Esophagus squamous epithelium (tissue), 4 donors: ENCODE results near the gene POR.

Source experiments
- CTCF ChIP-seq, 6 experiments: fragments of 450-650 bp in 4 of 6; fragments of 200-600 bp in 2 of 6; sonication (generic) in 2 of 6; IDR thresholded peaks; one replicate each; pipeline ENCODE4 v1.5.1; 2016 to 2019; ENCODE audit warnings: antibody characterized with exemption in 6 of 6, mild to moderate bottlenecking in 4 of 6, moderate library complexity in 4 of 6
- POLR2A ChIP-seq, 4 donors: fragments of 450-650 bp; IDR thresholded peaks; one replicate each; pipeline ENCODE4 v1.6.1; 2017; ENCODE audit warnings: antibody characterized with exemption in 4 of 4, mild to moderate bottlenecking in 4 of 4, moderate library complexity in 3 of 4

GRCh38 chr7:76016191-76016947, 101.4 kb downstream of the POR start:
- TF ChIP-seq CTCF (IDR thresholded peaks at IDR 0.05) (no peak), POLR2A (IDR thresholded peaks at IDR 0.05) (no peak)
